EH (cell line): ENCODE data around the gene TMEM170B.
"Not testable (repeated sequence)": the region's sequence is repeated elsewhere in the genome, so short reads cannot be mapped to it uniquely, and the experiment has no call there.

ENCODE experiments used
- DNase-seq: peaks from one replicate; pipeline ENCODE4 v3.0.0-alpha.2; 2015; ENCODE audit warnings: low read depth

TMEM170B gene

GRCh38 chr6:11528996-11529395 is 8.6 kb upstream of the TMEM170B start:
- no peak for DNase-seq

DNA sequence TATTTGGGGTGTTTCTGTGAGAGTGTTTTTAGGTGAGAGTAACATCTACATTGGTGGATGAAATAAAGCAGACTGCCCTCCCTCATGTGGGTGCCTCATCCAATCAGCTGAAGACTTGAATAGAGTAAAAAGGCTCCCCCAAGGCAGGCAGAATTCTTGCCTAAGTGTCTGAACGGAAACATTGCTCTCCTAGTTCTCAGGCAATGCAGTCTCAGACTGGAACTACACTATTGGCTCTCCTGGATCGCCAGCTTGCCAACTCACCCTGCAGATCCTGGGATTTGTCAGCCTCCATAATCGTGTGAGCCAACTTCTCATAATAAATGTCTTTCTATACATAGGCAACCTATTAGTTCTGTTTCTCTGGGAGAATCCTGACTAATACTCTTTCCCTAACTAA is 5.5 kb upstream of the TMEM170B start:
- DNase-seq = peak; percentile 4

DNA sequence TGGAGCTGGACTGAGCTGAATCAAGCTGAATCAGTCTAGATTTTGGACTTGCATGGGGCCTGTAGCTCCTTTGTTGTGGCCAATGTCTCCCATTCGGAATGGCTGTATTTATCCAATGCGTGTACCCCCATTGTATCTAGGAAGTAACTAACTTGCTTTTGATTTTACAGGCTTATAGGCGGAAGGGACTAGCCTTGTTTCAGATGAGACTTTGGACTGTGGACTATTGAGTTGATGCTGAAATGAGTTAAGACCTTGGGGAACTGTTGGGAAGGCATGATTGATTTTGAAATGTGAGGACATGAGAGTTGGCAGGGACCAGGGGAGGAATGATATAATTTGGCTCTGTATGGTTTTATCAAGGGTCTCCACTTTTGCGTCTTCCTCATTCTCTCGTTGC is 3.0 kb upstream of the TMEM170B start:
- no peak for DNase-seq

- DNase-seq = peak; percentile 49
Observed at GRCh38 chr6:11535801-11536230, 1.7 kb upstream of the TMEM170B start.

GRCh38 chr6:11536795-11537194 is 754 bp upstream of the TMEM170B start:
- DNase-seq = no peak

DNA sequence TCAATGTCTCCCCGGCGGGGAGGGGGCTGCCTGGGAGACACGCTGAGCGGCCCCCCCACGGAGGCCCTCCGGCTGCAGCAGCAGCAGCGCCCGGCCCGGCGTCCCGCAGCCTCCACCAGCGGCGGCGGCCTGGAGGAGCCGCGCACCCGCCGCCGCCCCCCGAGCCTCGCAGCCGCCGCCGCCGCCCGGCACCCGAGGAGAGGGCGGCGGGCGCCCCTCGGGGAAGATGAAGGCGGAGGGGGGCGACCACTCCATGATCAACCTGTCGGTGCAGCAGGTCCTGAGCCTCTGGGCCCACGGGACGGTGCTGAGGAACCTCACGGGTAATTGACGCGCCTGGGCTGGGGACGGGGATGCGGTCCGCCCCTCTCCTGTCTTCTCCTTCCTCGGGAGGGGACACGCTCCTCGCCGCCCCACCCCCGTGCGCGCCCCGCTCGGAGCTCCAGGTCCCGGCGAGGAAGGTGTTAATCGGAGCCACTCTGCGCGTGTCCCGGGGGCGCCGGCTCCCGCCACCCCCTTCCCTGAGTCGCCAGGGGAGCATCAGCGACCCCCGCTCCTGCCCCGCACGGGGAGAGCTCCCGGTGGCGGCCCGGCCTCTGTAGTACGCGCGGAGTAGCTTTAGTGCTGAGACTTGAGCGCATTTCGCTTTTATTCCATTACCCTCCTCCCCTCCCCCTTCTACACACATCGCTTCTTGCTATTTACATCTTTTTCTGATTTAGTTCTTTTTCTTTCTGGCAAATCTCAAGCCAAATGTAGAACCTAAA is 686 bp downstream of the TMEM170B start:
- DNase-seq = peak; percentile 13

- DNase-seq = no peak
Observed at GRCh38 chr6:11538819-11539468, 1.4 kb downstream of the TMEM170B start.

GRCh38 chr6:11542863-11543262 is 5.3 kb downstream of the TMEM170B start:
- DNase-seq = no peak

- DNase-seq = no peak
Observed at GRCh38 chr6:11543919-11544518, 6.5 kb downstream of the TMEM170B start.

DNA sequence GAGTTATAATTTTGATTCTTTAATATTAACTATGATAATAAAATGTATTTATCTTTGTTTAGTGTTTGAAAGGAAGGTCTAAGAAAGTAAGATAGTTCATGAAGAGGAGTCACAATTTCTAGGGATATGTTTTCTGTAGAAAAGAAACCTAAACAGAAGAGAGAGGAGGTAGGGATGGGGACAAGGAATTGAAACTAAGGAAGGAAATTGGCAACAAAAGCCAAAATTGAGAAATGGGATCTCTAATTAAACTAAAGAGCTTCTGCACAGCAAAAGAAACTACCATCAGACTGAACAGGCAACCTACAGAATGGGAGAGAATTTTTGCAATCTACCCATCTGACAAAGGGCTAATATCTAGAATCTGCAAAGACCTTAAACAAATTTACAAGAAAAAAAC is 10.3 kb downstream of the TMEM170B start:
- DNase-seq = not testable (repeated sequence)

GRCh38 chr6:11548578-11548977 is 11.0 kb downstream of the TMEM170B start:
- DNase-seq = not testable (repeated sequence)

DNA sequence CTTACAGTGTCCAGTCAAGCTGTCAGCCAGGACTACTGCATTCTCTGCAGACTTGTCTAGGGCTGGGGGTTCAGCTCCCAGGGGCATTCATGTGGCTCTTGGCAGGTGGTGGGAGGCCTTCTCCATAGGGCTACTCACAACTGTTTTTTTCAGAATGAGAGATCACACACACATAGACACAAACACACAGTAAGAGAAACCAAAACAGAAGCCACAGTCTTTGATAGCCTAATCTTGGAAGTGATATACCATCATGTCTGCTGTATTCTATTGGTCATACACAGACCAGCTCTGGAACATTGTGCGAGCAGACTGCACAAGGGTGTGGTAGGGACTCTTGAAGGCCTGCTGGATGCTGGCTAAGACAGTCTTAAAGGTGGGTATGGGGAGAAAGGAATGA is 13.5 kb downstream of the TMEM170B start:
- DNase-seq = no peak

- DNase-seq = no peak
Observed at GRCh38 chr6:11552442-11552841, 14.9 kb downstream of the TMEM170B start.

- no peak for DNase-seq
Observed at GRCh38 chr6:11553824-11554223, 16.3 kb downstream of the TMEM170B start.

DNA sequence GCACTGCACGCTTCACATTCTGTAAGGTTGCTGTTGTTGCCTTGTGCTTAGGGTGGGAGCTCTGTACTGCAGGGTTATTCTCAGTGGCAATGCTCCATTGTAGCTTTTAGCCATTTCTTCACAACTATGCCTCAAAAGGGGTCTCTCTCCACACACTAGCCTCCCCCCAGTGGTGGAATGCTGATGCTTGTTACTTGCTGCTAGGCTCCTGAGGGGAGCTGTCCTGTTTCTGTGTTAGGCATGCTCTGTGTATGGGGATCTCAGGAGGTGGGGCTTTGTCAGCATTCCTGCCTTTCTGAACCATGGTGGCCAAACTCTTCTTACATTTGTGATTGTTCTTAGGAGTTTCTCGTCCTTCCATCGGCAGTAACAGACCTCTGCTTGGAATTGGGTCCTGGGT is 18.8 kb downstream of the TMEM170B start:
- DNase-seq = no peak

DNA sequence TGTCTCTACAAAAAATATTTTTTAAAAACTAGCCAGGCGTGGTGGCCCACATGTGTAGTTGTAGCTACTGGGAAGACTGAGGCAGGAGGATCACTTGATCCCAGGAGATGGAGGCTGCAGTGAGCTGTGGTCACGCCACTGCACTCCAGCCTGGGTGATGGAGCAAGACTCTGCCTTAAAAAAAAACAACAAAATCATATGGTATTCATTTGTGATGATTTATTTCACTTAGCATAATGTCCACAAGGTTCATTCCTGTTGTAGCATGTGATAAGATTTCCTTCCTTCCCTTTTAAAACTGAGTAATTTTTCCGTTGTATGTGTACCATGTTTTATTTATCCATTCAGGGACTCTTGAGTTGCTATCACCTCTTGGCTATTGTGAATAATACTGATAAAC is 26.2 kb downstream of the TMEM170B start:
- DNase-seq = no peak

DNA sequence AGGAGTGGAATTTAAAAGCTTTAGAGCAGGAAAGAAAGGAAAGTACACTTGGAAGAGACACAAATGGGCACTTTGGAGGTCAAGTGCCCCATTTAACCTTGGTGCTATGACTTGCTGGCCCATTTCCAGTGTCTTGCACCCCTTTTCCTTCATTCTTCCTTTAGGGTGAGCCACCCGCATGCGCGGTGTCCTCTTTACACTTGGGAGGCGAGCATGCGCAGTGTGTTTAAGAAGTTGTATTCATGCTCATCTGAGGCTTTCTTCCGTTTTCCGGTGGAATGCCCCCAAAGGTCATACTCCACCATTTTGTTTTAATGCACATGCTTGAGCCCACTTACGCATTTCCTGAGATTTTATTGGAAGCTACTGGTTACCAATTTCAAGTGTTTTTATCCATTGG is 29.1 kb downstream of the TMEM170B start:
- no peak for DNase-seq

- DNase-seq = no peak
Observed at GRCh38 chr6:11571073-11571472, 33.5 kb downstream of the TMEM170B start.

DNA sequence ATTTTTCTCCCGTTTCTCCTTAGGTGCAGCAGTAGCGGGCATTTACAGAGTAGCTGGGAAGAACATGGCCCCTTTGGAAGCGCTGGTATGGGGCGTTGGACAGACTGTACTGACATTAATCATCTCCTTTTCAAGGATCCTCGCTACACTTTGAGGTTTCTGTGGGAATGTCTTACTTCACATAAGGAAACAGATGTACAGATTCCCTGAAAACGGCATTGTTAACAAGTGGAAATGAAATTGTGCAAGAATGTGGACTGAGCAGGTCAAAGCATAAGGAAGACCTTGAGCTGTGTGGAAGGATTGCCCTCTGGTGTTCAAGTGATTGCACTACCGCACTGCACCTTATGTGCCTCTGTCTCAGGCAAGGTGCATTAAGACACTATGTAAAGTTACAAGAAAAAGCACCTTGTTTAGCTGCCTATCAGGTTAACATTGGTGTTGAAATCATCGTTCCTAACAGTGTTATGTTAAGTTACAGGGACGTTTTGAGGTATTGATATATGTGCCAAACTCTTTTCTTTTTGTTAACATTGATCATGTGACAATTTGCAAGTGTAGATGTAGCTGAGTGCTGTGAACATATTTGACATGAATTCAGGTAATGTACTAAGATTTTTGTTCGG is 38.0 kb downstream of the TMEM170B start:
- peak; percentile 78 for DNase-seq

- DNase-seq = no peak
Observed at GRCh38 chr6:11580686-11581405, 43.3 kb downstream of the TMEM170B start.

DNA sequence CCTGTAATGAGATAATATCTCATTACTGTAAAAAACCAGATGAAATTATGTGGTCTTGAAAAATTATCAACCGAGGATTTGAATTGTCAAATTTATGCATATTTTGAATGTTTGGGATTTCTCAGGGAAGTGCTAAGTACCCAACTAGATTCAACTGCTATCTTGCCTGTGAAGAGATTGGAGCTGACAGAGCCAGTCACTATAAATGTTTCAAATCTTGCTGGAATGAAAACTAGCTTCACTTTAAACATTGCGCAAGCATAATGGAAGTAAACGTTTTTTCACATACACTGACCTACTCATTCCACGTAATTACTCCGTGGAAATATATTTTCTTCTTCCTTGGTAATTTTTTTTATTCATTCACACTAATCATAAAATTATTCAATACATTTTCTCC is 46.7 kb downstream of the TMEM170B start:
- DNase-seq = peak; percentile 42

DNA sequence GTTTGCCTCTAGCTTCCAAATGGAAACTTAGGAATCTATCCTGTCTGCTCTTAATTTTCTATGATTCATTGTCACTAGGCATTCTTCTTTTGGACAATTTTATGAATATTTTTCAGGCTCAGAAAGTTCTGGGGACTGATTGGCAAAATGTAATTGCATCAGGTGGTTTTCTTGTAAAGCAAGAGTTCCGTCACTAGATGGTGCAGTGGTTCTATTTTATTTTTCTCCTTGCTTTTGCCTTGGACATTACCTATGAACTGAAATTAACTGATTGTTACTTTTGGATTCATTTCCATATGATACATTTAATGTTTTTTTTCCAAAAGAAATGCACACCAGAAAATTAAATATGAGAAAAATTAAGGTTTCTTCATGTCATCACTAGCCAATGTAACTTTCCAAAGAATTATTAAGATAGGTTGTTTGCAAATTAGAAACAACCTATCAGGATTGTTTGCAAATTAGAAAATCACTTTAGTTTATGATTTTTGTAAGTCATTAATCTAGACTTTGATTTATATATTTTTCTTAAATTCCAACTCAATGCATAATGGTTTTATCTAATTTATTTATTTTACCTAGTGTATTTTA is 48.0 kb downstream of the TMEM170B start:
- DNase-seq = peak; percentile 70
